GM19328 (cell line): ENCODE data around the gene XRRA1.
"Not testable (repeated sequence)": the region's sequence is repeated elsewhere in the genome, so short reads cannot be mapped to it uniquely, and the experiment has no call there.

Experiments
- ATAC-seq: cut with Tn5 transposase; IDR thresholded peaks from one replicate; pipeline ENCODE4 v1.9.1; 2021; ENCODE audit warnings: mild to moderate bottlenecking, moderate library complexity; ENCODE audit not compliant: unreplicated experiment

The XRRA1 gene

GRCh38 chr11:74902342-74902741, 46.5 kb downstream of the XRRA1 start:
- ATAC-seq, result no peak

- ATAC-seq, result no peak
Observed at GRCh38 chr11:74896311-74896710, 52.6 kb downstream of the XRRA1 start.

GRCh38 chr11:74895340-74896116, 53.4 kb downstream of the XRRA1 start:
- ATAC-seq, result no peak

GRCh38 chr11:74893015-74893414, 55.9 kb downstream of the XRRA1 start:
- not testable (repeated sequence) for ATAC-seq

- no peak for ATAC-seq
Observed at GRCh38 chr11:74877132-74877531, 71.8 kb downstream of the XRRA1 start.

GRCh38 chr11:74871037-74871436, 77.9 kb downstream of the XRRA1 start:
- no peak for ATAC-seq

- ATAC-seq, result no peak
Observed at GRCh38 chr11:74870485-74870884, 78.4 kb downstream of the XRRA1 start.

- no peak for ATAC-seq
Observed at GRCh38 chr11:74866557-74866956, 82.3 kb downstream of the XRRA1 start.

- ATAC-seq, result no peak
Observed at GRCh38 chr11:74863410-74863809, 85.5 kb downstream of the XRRA1 start.

GRCh38 chr11:74860743-74861142, 88.1 kb downstream of the XRRA1 start:
- no peak for ATAC-seq

GRCh38 chr11:74853223-74853622, 95.7 kb downstream of the XRRA1 start:
- ATAC-seq, result no peak

GRCh38 chr11:74849525-74850391, 99.1 kb downstream of the XRRA1 start:
- no peak for ATAC-seq

GRCh38 chr11:74847895-74848294, 101.0 kb downstream of the XRRA1 start:
- no peak for ATAC-seq

- ATAC-seq, result no peak
Observed at GRCh38 chr11:74847395-74847794, 101.5 kb downstream of the XRRA1 start.

GRCh38 chr11:74846770-74847169, 102.1 kb downstream of the XRRA1 start:
- no peak for ATAC-seq

GRCh38 chr11:74845978-74846517, 102.8 kb downstream of the XRRA1 start:
- no peak for ATAC-seq

- ATAC-seq, result no peak
Observed at GRCh38 chr11:74844865-74845264, 104.0 kb downstream of the XRRA1 start.

GRCh38 chr11:74844072-74844471, 104.8 kb downstream of the XRRA1 start:
- ATAC-seq, result no peak

GRCh38 chr11:74842967-74843366, 105.9 kb downstream of the XRRA1 start:
- no peak for ATAC-seq

- ATAC-seq, result no peak
Observed at GRCh38 chr11:74840486-74840885, 108.4 kb downstream of the XRRA1 start.

GRCh38 chr11:74839971-74840370, 108.9 kb downstream of the XRRA1 start:
- no peak for ATAC-seq

- ATAC-seq, result no peak
Observed at GRCh38 chr11:74839446-74839845, 109.4 kb downstream of the XRRA1 start.
